Stimulated activated CD4-positive, alpha-beta T cell treated with anti-CD3 and anti-CD28 coated beads, Interleukin-4, amount 100 ng/mL, for 48 hours (primary cell): ENCODE results near the gene PPP2R3B.
"Not testable (repeated sequence)": the region's sequence is repeated elsewhere in the genome, so short reads cannot be mapped to it uniquely, and the experiment has no call there.

Source experiments
- DNase-seq, 2 donors: peaks; one replicate each; pipeline ENCODE4 v3.0.0-alpha.2; 2020; ENCODE audit warnings: low read depth in 2 of 2

Gene PPP2R3B

DNA sequence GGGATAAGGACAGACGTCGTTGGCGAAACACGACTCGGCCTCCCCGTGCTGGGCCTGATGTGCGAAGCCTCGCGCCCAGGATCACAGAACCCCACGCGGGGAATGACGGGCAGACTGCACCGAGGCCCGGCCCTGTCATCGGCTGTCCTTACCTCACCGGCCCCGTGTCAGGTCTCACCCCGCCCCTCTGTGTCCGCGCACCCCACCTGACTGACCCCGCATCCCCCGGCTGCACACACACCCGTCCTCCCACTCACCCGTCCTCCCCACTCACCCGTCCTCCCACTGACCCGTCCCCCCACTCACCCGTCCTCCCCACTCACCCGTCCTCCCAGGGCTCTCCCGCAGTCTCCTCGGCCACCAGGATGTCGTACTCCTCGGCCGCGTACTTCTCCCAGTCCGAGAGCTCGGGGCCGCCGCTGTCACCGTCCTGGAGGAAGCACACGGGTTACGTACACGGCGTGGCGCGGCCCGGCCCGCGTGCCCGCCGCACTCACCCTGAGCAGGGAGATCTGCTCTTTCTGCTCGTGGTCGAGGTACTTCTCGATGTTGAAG is 48.3 kb downstream of the PPP2R3B start:
- DNase-seq: no peak

DNA sequence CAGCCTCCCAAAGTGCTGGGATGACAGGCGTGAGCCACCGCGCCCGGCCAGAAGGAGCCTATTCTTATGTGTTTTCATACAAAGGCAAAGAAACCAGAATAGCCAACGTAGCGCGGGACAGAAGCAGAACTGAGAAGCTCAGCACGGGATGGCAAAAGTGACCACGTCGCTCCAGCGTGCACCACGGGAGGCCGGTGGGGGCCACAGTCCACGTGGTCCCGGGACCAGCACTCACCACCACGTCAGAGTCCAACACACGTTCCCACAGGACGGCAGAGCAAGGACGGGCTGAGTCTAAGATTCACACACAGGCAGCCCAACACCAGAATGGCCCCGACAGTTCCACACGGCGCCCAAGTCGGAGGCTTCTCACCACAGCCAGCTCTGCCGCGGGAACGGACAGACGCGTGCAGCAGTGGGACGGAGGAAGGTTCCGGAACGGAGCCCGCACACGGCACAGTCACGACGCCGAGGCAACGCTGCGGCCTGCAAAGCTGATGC is 49.3 kb downstream of the PPP2R3B start:
- no peak for DNase-seq

DNA sequence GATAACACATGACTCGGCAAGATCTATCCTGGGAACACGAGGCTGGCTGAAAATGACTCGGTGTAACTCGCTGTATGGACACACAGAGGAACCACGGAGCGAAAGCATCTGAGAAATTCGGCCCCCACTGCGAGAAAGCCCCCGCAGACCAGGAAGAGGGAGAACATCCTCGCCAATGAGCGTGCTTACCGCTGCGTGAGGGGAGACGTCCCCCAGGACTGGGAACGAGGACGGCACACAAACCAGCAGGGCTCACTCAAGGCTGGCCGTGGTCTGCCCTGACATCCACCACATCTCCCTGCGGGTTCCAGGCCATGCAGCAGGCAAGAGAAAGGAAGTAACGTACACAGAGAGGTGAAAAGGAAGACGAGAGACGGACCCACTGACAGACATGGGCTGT is 50.5 kb downstream of the PPP2R3B start:
- DNase-seq: no peak

DNA sequence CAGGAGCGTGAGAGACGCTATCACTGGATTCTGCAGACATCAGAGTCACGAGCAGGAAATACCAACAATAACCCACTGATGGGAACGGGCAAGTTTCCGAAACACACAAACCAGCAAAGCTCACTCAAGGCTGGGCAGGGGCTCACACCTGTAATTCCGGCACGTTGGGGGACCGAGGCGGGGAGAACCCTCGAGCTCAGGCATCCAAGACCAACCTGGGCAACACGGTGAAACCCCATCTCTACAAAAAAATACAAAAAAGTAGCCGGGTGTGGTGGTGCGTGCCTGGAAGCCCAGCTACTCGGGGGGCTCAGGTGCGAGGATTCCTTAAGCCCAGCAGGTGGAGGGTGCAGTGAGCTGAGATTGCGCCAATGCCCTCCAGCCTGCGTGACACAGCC is 51.0 kb downstream of the PPP2R3B start:
- DNase-seq: no peak

DNA sequence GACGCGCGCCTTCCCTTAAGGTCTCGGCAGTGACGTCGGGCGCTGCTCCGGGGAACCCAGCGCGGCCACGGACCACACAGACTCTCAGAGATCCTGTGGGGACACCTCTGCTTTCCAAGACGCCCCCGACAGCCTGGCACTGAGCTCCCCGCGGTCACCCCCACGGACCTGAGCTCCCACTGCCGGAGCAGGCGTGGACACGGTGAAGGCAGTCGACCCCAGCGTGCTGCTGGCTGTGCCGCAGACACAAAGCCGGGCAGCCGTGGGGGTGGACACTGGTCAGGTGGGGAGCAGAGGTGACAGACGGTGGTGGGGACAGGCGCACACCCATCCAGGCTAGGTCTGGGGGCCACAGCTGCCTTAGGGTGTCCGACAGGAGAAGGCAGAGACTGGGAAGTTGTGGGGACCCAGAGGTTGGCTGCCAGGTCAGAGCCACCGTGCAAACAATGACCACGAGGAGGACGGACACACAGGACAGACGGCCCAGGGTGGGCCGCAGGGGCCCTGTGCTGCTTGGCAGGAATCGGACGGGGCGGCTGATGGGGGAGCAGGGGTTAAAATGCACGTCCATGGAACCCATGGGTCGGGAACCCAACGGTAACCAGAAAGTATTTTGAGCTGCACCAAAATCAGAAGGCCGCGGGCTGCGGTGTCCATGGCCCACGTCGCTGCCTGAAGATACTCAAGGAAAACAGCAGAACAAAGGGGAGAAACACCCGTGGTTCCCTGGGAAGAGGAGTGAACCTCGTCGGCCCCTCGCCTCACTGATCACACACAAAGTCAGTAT is 51.5 kb downstream of the PPP2R3B start:
- no peak for DNase-seq

- DNase-seq: no peak
Observed at GRCh38 chrX:334331-334891, 52.3 kb downstream of the PPP2R3B start.

DNA sequence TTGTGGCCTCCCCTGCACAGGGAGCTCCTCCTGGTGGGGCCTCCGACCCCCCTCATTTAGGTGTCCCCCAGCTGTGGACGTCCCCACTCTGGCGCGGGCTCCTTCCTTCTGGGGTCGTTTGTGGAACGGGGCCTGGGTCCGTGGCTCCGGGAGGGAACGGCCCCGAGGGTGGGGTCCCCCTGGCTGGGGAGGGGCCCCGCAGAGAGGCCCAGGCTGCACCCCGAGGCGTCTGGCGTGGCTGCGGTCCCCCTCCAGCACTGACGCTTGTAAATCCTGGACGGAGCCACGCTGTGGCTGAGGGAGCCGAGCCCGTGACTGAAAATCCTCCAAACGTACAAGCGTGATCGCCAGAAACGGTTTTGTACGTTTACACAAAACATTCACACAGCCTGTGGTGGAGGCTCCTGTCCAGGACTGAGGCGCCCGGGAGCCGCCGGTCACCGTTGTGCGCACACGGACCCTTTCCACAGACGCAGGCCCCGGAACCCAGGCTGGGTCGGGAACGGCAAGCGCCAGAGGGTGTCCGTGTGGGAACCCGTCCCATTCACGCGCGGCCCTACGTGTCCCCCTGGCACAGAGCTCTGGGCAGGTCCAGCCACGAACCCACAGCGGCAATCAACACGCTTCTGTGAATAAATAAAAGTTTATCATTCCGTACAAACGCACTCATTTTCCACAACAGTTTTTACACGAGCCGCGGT is 52.9 kb downstream of the PPP2R3B start:
- no peak for DNase-seq

- no peak for DNase-seq
Observed at GRCh38 chrX:332916-333610, 53.6 kb downstream of the PPP2R3B start.

- no peak for DNase-seq
Observed at GRCh38 chrX:332496-332860, 54.2 kb downstream of the PPP2R3B start.

DNA sequence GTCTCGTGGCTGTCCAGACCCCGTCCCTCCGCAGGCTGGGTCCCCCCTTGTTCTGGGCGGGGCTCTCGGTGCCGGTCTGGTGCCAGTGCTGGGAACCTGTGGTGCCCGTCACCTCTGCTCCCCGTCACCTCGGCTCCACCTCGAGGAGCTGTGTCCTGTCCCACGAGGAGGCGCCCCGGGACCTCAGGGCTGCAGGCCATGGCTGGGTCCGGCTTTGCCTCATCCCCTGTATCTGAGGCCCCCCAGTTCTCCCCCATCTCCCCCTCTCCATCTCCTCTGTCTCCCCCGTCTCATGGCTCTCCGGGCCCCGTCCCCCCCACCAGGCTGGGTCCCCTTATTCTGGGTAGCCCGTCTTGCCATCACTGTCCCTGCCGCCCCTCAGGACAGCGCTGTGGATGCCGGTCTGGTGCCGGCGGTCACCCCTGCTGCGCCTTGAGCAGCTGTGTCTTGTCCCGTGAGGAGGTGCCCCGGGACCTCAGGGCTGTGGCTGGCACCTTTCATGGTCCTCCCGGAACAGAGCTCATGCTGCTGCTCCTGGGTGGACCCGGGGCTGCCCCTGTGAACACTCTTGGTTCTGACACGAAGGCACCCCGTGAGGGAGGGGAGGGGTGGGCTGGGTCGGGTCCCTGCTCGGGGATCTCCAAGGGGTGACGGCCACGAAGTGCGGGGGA is 54.7 kb downstream of the PPP2R3B start:
- DNase-seq: no peak

DNA sequence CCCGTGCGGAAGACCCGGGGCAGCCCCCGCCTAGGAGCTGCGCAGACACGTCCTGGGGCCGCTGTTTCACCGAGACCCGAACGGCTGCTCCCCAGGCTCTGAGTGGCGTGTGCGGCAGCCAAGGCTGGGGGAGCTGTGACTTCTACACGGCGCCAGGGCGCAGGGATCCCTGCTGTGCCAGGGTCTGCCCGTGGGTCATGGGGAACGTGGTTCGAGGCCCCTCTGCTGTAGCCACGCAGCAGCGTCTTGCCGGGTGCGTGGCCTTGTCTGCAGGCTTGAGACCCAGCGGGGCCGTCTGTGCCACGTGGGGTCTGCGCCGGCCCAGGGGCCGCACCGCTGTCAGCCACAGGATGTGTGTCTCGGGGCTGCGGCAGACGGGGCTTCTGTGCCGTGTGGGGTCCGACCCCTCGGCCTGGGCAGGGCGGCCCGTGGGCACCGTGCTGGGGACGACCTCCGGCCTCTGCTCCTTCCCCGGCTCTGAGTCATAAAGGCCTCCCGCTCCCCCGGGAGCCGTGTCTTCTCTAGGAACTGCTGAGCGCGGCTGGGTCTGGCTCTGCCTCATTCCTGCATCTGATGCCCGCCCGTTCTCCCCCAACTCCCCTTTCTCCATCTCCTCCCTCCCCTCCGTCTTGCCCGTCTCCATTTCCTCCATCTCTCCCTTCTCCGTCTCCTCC is 55.4 kb downstream of the PPP2R3B start:
- no peak for DNase-seq

GRCh38 chrX:330726-331150 is 56.0 kb downstream of the PPP2R3B start:
- no peak for DNase-seq

DNA sequence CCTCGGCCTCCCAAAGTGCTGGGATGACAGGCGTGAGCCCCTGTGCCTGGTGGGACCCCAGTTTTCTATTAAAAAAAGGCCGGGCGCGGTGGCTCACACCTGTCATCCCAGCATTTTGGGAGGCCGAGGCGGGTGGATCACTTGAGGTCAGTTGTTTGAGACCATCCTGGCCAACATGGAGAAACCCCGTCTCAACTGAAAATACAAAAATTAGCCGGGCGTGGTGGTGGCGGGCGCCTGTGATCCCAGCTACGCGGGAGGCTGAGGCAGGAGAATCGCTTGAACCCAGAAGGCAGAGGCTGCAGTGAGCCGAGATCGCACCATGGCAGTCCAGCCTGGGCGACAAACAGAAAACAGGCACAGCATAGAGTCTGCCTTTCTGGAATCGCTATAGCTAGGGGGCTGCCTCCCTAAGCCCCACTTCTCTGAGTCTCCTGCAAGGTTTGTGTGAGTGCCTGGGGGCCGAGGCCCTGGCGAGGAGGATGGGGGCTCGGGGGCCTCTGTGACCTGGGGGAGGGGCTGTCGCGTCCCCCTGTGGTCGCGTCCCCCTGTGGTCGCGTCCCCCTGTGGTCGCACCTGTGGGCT is 56.5 kb downstream of the PPP2R3B start:
- not testable (repeated sequence) for DNase-seq

GRCh38 chrX:329291-329910 is 57.3 kb downstream of the PPP2R3B start:
- no peak for DNase-seq

DNA sequence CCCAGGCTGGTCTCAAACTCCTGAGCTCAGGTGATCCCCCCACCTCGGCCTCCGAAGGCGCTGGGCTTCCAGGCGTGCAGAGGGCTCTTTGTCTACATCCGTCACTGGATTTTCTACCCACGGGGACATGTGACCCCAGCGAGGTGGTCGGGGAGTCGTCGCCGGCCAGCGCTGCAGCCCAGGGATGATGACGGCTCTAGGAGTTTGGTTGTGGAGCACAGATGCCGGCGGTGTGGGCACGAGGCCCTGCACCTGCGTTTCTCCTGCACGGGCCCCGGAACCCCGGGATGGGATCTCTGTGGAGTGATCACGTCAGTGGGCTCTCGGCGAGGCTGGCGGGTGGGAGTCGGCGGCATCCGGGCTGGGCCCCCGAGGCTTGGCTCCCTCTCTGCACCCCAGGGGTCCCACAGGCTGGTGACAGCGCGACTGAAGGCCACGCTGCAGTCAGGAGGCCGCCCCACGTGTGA is 59.0 kb downstream of the PPP2R3B start:
- no peak for DNase-seq

DNA sequence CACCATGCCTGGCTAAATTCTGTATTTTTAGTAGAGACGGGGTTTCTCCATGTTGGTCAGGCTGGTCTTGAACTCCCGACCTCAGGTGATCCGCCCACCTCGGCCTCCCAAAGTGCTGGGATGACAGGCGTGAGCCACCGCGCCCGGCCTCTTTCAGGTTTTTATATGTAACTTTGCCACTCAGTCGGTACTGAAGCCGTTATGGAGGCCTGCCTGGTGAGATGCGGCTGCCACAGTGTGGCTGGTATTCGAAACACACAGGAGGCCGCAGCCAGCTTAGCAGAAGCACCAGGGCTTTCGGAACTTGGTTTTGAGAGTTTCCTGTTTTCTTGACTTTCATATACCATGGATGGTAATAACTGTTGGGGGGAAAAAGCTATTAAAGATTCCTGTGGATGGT is 62.0 kb downstream of the PPP2R3B start:
- not testable (repeated sequence) for DNase-seq

DNA sequence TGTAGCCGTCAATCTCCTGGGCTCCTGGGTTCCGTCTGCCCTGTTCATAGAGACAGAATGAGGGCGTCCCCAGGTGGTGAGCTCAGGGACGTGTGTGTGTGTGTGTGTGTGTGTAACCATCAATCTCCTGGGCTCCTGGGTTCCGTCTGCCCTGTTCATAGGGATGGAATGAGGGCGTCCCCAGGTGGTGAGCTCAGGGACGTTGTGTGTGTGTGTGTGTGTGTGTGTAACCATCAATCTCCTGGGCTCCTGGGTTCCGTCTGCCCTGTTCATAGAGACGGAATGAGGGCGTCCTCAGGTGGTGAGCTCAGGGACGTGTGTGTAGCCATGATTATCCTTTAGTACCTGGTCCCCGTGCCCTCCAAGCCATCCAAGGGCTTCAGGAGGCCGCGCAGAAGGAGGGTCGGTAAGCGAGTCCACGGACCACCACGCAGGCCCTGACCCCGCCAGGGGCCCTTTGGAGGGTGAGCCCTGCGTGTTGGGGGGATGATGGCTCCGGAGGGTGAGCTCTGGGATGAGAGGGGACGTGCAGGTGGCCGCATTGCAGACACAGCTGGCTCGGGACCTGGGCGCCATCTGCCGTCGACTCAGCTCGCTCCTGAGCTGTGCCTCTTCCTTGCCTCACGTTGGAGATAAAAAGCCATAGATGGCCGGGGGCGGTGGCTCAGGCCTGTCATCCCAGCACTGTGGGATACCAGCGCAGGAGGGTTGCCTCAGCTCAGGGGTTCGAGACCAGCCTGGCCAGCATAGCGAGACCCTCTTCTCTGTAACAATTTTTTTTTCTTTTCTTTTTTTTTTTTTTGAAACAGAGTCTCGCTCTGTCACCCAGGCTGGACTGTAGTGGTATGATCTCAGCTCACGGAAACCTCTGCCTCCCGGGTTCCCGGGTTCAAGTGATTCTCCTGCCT is 62.7 kb downstream of the PPP2R3B start:
- DNase-seq: peak in 1 of 2 donors; percentile 32

GRCh38 chrX:320126-320783 is 66.5 kb downstream of the PPP2R3B start:
- DNase-seq: no peak
